ENCODE data around the gene NUP214.

- TF ChIP-seq CTCF (conservative IDR thresholded peaks at IDR 0.05; ENCODE audit: low read depth, low read length) (no peak), EZH2phosphoT487 (IDR thresholded peaks at IDR 0.05; ENCODE audit: borderline replicate concordance, low read length) (no peak)
Observed at GRCh38 chr9:131220485-131220884, 95.1 kb downstream of the NUP214 start.
